Measurements from ENCODE around the gene NOS1. TPM values are rescaled to one million over a fixed set of nuclear protein-coding genes. Genes with fewer than 3 reads are reported as not detected.
A peak's percentile ranks its signal among the peaks of the same experiment; 100 is the strongest.

The NOS1 gene
- total and polyA plus RNA-seq, 7 experiments from 2014 or later, result not detected

GRCh38 chr12:117178745-117179144 is 182.7 kb downstream of the NOS1 start:
- no peaks in the 10 kb centered on the region for H3K27me3 ChIP-seq (ENCODE audit: control insufficient read depth in 2 of 2, insufficient read depth in 2 of 2, low read length in 2 of 2)
- POLR2A ChIA-PET, result no interaction called here
- no peaks in the 10 kb centered on the region for H3K9me3 ChIP-seq (ENCODE audit: control insufficient read depth in 2 of 3, low read length in 3 of 3)
- Mint-ChIP-seq H3K36me3 (peaks cover 15 to 74% (median 59%) of the 10 kb centered on the region in 5 donors), H3K4me3 (no peak overlapping the region), H3K4me1 (peaks cover 2 to 36% (median 28%) of the 10 kb centered on the region in 7 donors), H3K27me3 (no peaks in the 10 kb centered on the region), H3K27ac (peak overlapping the region in 4 of 9 donors; percentile 1 to 22 (median 13)), H3K9me3 (peaks cover 0 to 2% (median 0%) of the 10 kb centered on the region in 11 donors)
- H3K36me3 ChIP-seq (ENCODE audit: control insufficient read depth in 2 of 3, insufficient read depth in 3 of 3, low read length in 3 of 3), result peaks cover 28 to 87% (median 32%) of the 10 kb centered on the region in 3 experiments
- CTCF ChIA-PET, result no interaction called here
- ATAC-seq (no peak), DNase-seq (no peak)
- no peak overlapping the region for H3K27ac ChIP-seq (ENCODE audit: low read depth, low read length)
- intact Hi-C loops (cut with micrococcal nuclease), result no loop called here
- no peak overlapping the region for H3K4me3 ChIP-seq (ENCODE audit: low read length)
- H3K4me1 ChIP-seq (ENCODE audit: control insufficient read depth in 2 of 2, insufficient read depth in 2 of 2, low read length in 2 of 2), result no peaks in the 10 kb centered on the region

GRCh38 chr12:117178301-117178700 is 183.1 kb downstream of the NOS1 start:
- H3K36me3 ChIP-seq (ENCODE audit: control insufficient read depth in 2 of 3, insufficient read depth in 3 of 3, low read length in 3 of 3), result peaks cover 32 to 87% (median 32%) of the 10 kb centered on the region in 3 experiments
- no peaks in the 10 kb centered on the region for H3K9me3 ChIP-seq (ENCODE audit: control insufficient read depth in 2 of 3, low read length in 3 of 3)
- DNase-seq (no peak), ATAC-seq (peak; percentile 29)
- Mint-ChIP-seq H3K4me1 (peaks cover 2 to 33% (median 26%) of the 10 kb centered on the region in 7 donors), H3K27me3 (no peaks in the 10 kb centered on the region), H3K27ac (peak overlapping the region in 4 of 9 donors; percentile 5 to 21 (median 14)), H3K9me3 (peaks cover 0 to 2% (median 0%) of the 10 kb centered on the region in 11 donors), H3K36me3 (peaks cover 15 to 74% (median 55%) of the 10 kb centered on the region in 5 donors), H3K4me3 (no peak overlapping the region)
- H3K27me3 ChIP-seq (ENCODE audit: control insufficient read depth in 2 of 2, insufficient read depth in 2 of 2, low read length in 2 of 2), result no peaks in the 10 kb centered on the region
- intact Hi-C loops (cut with micrococcal nuclease), result no loop called here
- CTCF ChIA-PET, result no interaction called here
- no peak overlapping the region for H3K27ac ChIP-seq (ENCODE audit: low read depth, low read length)
- no peak overlapping the region for H3K4me3 ChIP-seq (ENCODE audit: low read length)
- POLR2A ChIA-PET, result no interaction called here
- H3K4me1 ChIP-seq (ENCODE audit: control insufficient read depth in 2 of 2, insufficient read depth in 2 of 2, low read length in 2 of 2), result no peaks in the 10 kb centered on the region

- Histone ChIP-seq H3K9me3 (ENCODE audit: control insufficient read depth in 2 of 3, low read length in 3 of 3) (no peaks in the 10 kb centered on the region), H3K36me3 (ENCODE audit: control insufficient read depth in 2 of 3, insufficient read depth in 3 of 3, low read length in 3 of 3) (peaks cover 22 to 93% (median 42%) of the 10 kb centered on the region in 3 experiments), H3K27me3 (ENCODE audit: control insufficient read depth in 2 of 2, insufficient read depth in 2 of 2, low read length in 2 of 2) (no peaks in the 10 kb centered on the region), H3K4me1 (ENCODE audit: control insufficient read depth in 2 of 2, insufficient read depth in 2 of 2, low read length in 2 of 2) (peaks cover 0 to 3% of the 10 kb centered on the region in 2 donors), H3K27ac (ENCODE audit: low read depth, low read length) (no peak overlapping the region), H3K4me3 (ENCODE audit: low read length) (no peak overlapping the region)
- intact Hi-C loops (cut with micrococcal nuclease), result no loop called here
- no peak overlapping the region for H3K4me3 Mint-ChIP-seq
- DNase-seq, result no peak
- H3K27ac Mint-ChIP-seq, result peak overlapping the region in 1 of 9 donors; percentile 41
- CTCF ChIA-PET, result no interaction called here
- H3K9me3 Mint-ChIP-seq, result no peaks in the 10 kb centered on the region
- ATAC-seq, result no peak
- no peaks in the 10 kb centered on the region for H3K27me3 Mint-ChIP-seq
- POLR2A ChIA-PET, result no interaction called here
- peaks cover 10 to 61% (median 24%) of the 10 kb centered on the region in 5 donors for H3K36me3 Mint-ChIP-seq
- H3K4me1 Mint-ChIP-seq, result peaks cover 0 to 18% (median 11%) of the 10 kb centered on the region in 7 donors
These were observed 189.3 kb downstream of the NOS1 start for GRCh38 chr12:117172168-117172567.

GRCh38 chr12:117171499-117172162 is 189.8 kb downstream of the NOS1 start:
- Mint-ChIP-seq H3K4me1 (peaks cover 2 to 20% (median 11%) of the 10 kb centered on the region in 7 donors), H3K9me3 (no peaks in the 10 kb centered on the region), H3K27me3 (no peaks in the 10 kb centered on the region), H3K36me3 (peaks cover 11 to 63% (median 27%) of the 10 kb centered on the region in 5 donors), H3K27ac (peak overlapping the region in 2 of 9 donors; percentile 23 to 41), H3K4me3 (no peak overlapping the region)
- ChIA-PET CTCF (no interaction called here), POLR2A (no interaction called here)
- no peak overlapping the region for H3K27ac ChIP-seq (ENCODE audit: low read depth, low read length)
- H3K36me3 ChIP-seq (ENCODE audit: control insufficient read depth in 2 of 3, insufficient read depth in 3 of 3, low read length in 3 of 3), result peaks cover 19 to 94% (median 41%) of the 10 kb centered on the region in 3 experiments
- ATAC-seq, result no peak
- H3K9me3 ChIP-seq (ENCODE audit: control insufficient read depth in 2 of 3, low read length in 3 of 3), result no peaks in the 10 kb centered on the region
- no peak overlapping the region for H3K4me3 ChIP-seq (ENCODE audit: low read length)
- peaks cover 0 to 3% of the 10 kb centered on the region in 2 donors for H3K4me1 ChIP-seq (ENCODE audit: control insufficient read depth in 2 of 2, insufficient read depth in 2 of 2, low read length in 2 of 2)
- DNase-seq, result no peak
- no peaks in the 10 kb centered on the region for H3K27me3 ChIP-seq (ENCODE audit: control insufficient read depth in 2 of 2, insufficient read depth in 2 of 2, low read length in 2 of 2)
- intact Hi-C loops (cut with micrococcal nuclease), result no loop called here

GRCh38 chr12:117169548-117169947 is 191.9 kb downstream of the NOS1 start:
- ChIA-PET CTCF (no interaction called here), POLR2A (no interaction called here)
- Histone ChIP-seq H3K27ac (ENCODE audit: low read depth, low read length) (no peak overlapping the region), H3K9me3 (ENCODE audit: control insufficient read depth in 2 of 3, low read length in 3 of 3) (no peaks in the 10 kb centered on the region), H3K4me1 (ENCODE audit: control insufficient read depth in 2 of 2, insufficient read depth in 2 of 2, low read length in 2 of 2) (peaks cover 0 to 3% of the 10 kb centered on the region in 2 donors), H3K36me3 (ENCODE audit: control insufficient read depth in 2 of 3, insufficient read depth in 3 of 3, low read length in 3 of 3) (peaks cover 19 to 91% (median 28%) of the 10 kb centered on the region in 3 experiments), H3K4me3 (ENCODE audit: low read length) (no peak overlapping the region), H3K27me3 (ENCODE audit: control insufficient read depth in 2 of 2, insufficient read depth in 2 of 2, low read length in 2 of 2) (no peaks in the 10 kb centered on the region)
- no peak for DNase-seq
- no peaks in the 10 kb centered on the region for H3K9me3 Mint-ChIP-seq
- intact Hi-C loops (cut with micrococcal nuclease), result no loop called here
- no peak overlapping the region for H3K27ac Mint-ChIP-seq
- ATAC-seq, result no peak
- H3K4me1 Mint-ChIP-seq, result peaks cover 0 to 14% (median 9%) of the 10 kb centered on the region in 7 donors
- no peaks in the 10 kb centered on the region for H3K27me3 Mint-ChIP-seq
- peaks cover 6 to 53% (median 24%) of the 10 kb centered on the region in 5 donors for H3K36me3 Mint-ChIP-seq
- no peak overlapping the region for H3K4me3 Mint-ChIP-seq

GRCh38 chr12:117168976-117169375 is 192.4 kb downstream of the NOS1 start:
- Mint-ChIP-seq H3K27ac (no peak overlapping the region), H3K4me3 (no peak overlapping the region), H3K4me1 (peaks cover 0 to 14% (median 9%) of the 10 kb centered on the region in 7 donors), H3K9me3 (no peaks in the 10 kb centered on the region), H3K36me3 (peaks cover 6 to 47% (median 19%) of the 10 kb centered on the region in 5 donors), H3K27me3 (no peaks in the 10 kb centered on the region)
- intact Hi-C loops (cut with micrococcal nuclease), result no loop called here
- Histone ChIP-seq H3K4me3 (ENCODE audit: low read length) (no peak overlapping the region), H3K36me3 (ENCODE audit: control insufficient read depth in 2 of 3, insufficient read depth in 3 of 3, low read length in 3 of 3) (peaks cover 13 to 90% (median 28%) of the 10 kb centered on the region in 3 experiments), H3K27me3 (ENCODE audit: control insufficient read depth in 2 of 2, insufficient read depth in 2 of 2, low read length in 2 of 2) (no peaks in the 10 kb centered on the region), H3K4me1 (ENCODE audit: control insufficient read depth in 2 of 2, insufficient read depth in 2 of 2, low read length in 2 of 2) (peaks cover 0 to 3% of the 10 kb centered on the region in 2 donors), H3K27ac (ENCODE audit: low read depth, low read length) (no peak overlapping the region), H3K9me3 (ENCODE audit: control insufficient read depth in 2 of 3, low read length in 3 of 3) (no peaks in the 10 kb centered on the region)
- ChIA-PET POLR2A (no interaction called here), CTCF (interaction anchor here (0.6 kb wide), 1 partner anchor 941 kb away, joined by 3 read pairs; no protein-coding TSS in a partner anchor)
- ATAC-seq (no peak), DNase-seq (no peak)

- Mint-ChIP-seq H3K27me3 (no peaks in the 10 kb centered on the region), H3K9me3 (no peaks in the 10 kb centered on the region), H3K4me3 (no peak overlapping the region), H3K27ac (no peak overlapping the region), H3K36me3 (peaks cover 6 to 42% (median 15%) of the 10 kb centered on the region in 5 donors), H3K4me1 (peaks cover 0 to 14% (median 9%) of the 10 kb centered on the region in 7 donors)
- H3K9me3 ChIP-seq (ENCODE audit: control insufficient read depth in 2 of 3, low read length in 3 of 3), result no peaks in the 10 kb centered on the region
- peaks cover 0 to 3% of the 10 kb centered on the region in 2 donors for H3K4me1 ChIP-seq (ENCODE audit: control insufficient read depth in 2 of 2, insufficient read depth in 2 of 2, low read length in 2 of 2)
- peaks cover 17 to 88% (median 25%) of the 10 kb centered on the region in 3 experiments for H3K36me3 ChIP-seq (ENCODE audit: control insufficient read depth in 2 of 3, insufficient read depth in 3 of 3, low read length in 3 of 3)
- no peak overlapping the region for H3K27ac ChIP-seq (ENCODE audit: low read depth, low read length)
- DNase-seq (no peak), ATAC-seq (no peak)
- H3K27me3 ChIP-seq (ENCODE audit: control insufficient read depth in 2 of 2, insufficient read depth in 2 of 2, low read length in 2 of 2), result no peaks in the 10 kb centered on the region
- intact Hi-C loops (cut with micrococcal nuclease), result no loop called here
- POLR2A ChIA-PET, result no interaction called here
- CTCF ChIA-PET, result no interaction called here
- H3K4me3 ChIP-seq (ENCODE audit: low read length), result no peak overlapping the region
These were observed 193.7 kb downstream of the NOS1 start for GRCh38 chr12:117167769-117168168.

All from naive thymus-derived CD4-positive, alpha-beta T cell (primary cell).